HG03520 (cell line): Measurements from ENCODE around the gene GIT2.
"Not testable (repeated sequence)": the region's sequence is repeated elsewhere in the genome, so short reads cannot be mapped to it uniquely, and the experiment has no call there.

ENCODE experiments used
- ATAC-seq: cut with Tn5 transposase; IDR thresholded peaks from one replicate; pipeline ENCODE4 v1.9.1; 2021; ENCODE audit warnings: mild to moderate bottlenecking, moderate library complexity; ENCODE audit not compliant: unreplicated experiment

The GIT2 gene

GRCh38 chr12:109893261-109893995 lies 102.7 kb downstream of the GIT2 start:
- ATAC-seq: no peak

GRCh38 chr12:109892748-109893147 lies 103.4 kb downstream of the GIT2 start:
- no peak for ATAC-seq

DNA sequence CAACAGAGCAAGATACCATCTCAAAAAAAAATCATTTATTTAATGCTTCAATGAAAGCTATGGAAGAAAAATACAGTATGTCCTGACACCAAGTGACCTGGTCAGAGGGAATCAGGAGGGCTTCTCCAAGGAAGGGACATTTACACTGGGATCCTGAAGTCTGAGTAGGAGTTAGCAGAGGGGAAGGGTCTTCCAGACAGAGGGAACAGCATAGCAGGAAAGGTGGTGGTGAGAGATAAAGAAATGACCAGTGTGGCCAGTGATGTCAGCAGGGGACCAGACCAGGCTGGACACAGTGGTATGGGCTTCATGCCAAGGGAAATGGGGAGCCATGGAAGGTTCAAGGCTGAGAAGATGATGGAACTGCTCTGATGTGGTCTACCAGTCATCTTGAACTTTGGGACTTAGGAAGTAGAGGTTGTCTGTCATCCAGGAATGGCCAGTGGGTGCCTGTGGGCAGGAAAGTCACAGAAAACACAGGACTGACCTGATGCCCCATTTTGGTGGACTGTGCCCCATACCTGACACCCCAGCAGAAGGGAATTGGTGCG lies 103.9 kb downstream of the GIT2 start:
- ATAC-seq: no peak

DNA sequence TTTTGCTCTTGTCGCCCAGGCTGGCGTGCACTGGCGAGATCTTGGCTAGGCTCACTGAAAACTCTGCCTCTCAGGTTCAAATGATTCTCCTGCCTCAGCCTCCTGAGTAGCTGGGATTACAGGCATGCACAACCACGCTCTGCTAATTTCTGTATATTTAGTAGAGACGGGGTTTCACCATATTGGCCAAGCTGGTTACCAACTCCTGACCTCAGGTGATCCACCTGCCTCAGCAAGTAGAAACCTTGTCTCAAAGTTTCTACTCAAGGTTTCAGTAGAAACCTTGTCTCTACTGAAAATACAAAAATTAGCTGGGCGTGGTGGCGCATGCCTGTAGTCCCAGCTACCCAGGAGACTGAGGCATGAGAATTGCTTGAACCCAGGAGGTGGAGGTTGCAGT lies 104.4 kb downstream of the GIT2 start:
- ATAC-seq: not testable (repeated sequence)

DNA sequence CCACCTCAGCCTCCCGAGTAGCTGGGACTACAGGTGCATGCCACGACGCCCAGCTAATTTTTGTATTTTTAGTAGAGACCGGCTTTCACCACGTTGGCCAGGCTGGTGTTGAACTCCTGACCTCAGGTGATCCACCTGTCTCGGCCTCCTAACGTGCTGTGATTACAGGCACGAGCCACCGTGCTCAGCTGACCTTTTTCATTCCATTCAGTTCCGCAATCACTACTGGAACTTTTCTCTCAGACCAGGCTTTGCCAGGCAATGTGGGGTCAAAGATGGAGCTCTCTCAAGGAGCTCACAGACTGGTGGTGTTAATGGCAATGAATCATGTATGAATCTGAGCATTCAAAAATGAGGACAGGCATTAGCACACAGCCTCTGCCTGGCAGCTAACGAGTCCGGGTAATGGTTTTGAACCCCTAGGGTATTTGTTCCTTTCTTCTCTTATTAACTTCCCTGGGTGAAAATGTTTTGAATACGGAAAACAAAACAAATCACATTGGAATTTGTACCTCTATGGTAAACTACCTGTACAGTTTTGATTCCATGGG lies 105.5 kb downstream of the GIT2 start:
- no peak for ATAC-seq

DNA sequence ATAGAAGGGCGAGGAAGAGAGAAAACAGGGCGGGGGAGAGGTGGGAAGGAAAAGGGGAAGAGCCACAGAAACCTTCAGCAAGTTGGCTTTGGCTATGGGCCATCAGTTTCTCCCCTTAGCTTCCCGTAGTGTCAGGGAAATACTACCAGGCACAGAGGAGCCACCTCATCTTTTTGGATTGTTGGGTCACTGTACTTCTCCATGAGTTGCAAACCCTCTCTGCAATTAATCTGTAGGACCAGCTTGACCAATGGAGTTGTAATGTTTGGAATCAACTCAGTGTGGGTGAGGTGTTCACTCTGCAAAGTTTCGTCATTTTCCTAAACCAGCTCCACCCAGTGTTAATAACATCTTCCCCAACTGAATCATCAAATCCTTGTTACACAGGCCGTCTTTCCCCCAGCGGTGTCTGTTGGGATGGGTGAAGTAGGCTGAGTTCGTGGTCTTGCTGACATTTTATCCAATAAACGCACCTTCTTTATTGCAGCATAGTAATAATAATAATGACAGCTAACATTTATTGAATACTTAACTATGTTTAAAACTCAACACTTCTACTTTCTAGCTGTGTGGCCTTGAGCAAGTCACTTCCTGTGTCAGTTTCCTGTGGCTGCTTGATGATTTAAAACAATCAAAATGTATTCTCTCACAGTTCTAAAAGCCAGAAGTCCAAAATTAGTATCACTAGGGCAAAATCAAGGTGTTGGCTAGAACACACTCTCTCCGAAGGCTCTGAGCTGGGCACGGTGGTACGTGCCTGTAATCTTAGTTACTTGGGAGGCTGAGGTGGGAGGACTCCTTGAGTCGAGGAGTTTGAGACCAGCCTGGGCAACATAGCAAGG lies 107.8 kb downstream of the GIT2 start:
- no peak for ATAC-seq

DNA sequence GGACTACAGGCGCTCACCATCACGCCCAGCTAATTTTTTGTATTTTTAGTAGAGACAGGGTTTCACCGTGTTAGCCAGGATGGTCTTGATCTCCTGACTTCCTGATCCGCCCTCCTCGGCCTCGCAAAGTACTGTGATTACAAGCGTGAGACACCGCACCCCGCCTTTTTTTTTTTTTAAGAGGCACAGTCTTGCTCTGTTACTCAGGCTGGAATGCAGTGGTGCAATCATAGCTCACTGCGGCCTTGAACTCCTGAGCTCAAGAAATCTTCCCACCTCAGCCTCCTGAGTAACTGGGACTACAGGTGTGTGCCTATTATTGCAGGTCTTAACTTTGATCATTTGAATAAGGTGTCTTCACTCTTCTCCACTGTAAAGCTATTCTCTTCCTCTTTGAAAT lies 110.6 kb downstream of the GIT2 start:
- ATAC-seq: no peak

DNA sequence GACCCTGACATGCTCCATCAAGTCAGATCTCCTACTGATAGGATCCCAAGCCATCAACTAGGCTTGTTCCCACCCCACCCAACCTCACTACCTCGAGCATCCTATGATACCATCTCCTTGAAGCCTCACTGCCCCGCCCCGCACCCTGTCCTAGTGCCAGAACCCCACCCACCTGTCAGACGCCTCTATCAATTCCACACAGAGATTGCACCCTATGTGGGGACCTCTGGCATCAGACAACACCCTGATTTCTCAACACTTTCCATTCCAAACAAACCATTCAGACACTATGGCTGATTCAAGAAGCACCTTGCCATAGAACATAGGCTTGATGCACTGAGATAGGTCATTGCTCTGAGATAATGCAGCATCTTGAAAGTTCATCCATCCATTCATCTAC lies 112.7 kb downstream of the GIT2 start:
- ATAC-seq: no peak

GRCh38 chr12:109881752-109882151 lies 114.4 kb downstream of the GIT2 start:
- ATAC-seq: no peak

DNA sequence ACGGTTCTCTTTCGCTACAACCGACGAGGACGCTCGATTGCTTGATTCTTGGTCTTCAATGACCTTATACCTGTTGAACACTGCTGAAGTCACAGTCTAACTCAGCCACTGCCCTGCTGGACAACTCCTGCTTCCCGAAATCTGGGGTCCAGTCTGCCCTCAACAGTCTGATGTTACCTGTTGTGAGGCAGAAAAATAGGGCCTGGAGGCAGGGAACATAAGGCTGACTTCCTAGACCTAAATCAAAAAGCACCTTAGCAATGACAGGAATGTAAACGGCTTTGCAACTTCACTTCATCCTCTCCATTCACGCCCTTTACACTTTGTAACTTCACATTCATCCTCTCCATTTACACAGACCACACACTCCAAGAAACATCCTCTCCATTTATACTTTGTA lies 115.2 kb downstream of the GIT2 start:
- ATAC-seq: no peak

GRCh38 chr12:109880043-109880931 lies 115.9 kb downstream of the GIT2 start, which contains the start of gene GLTP:
Gene GLTP, minus strand, starts transcription at chr12:109880541. Its CDS starts 167 bp downstream, at chr12:109880374.
- peak; percentile 90 for ATAC-seq
